NCI-H2171 treated with DMSO at 0.1 percent for 48 hours (cell line): ENCODE results near the gene EZH2.
A peak's percentile ranks its signal among the peaks of the same experiment; 100 is the strongest.

Experiments
- DNase-seq: peaks from one replicate; lab custom pipeline; 2025; lab: John Stamatoyannopoulos, UW

The EZH2 gene

GRCh38 chr7:148898845-148899484, 14.9 kb upstream of the EZH2 start:
- no peak for DNase-seq

GRCh38 chr7:148894591-148894990, 10.5 kb upstream of the EZH2 start:
- DNase-seq: no peak

- DNase-seq: no peak
Measured at GRCh38 chr7:148893071-148893470, 9.0 kb upstream of the EZH2 start.

- no peak for DNase-seq
Measured at GRCh38 chr7:148888300-148888699, 4.2 kb upstream of the EZH2 start.

GRCh38 chr7:148886844-148887243, 2.8 kb upstream of the EZH2 start:
- DNase-seq: no peak

- DNase-seq: peak; percentile 88
Measured at GRCh38 chr7:148884299-148885022, 370 bp upstream of the EZH2 start.

GRCh38 chr7:148883266-148884048, 634 bp downstream of the EZH2 start:
- DNase-seq: no peak

GRCh38 chr7:148882841-148883265, 1.2 kb downstream of the EZH2 start:
- DNase-seq: peak; percentile 30

GRCh38 chr7:148882192-148882591, 1.9 kb downstream of the EZH2 start:
- no peak for DNase-seq

- DNase-seq: no peak
Measured at GRCh38 chr7:148878317-148878716, 5.8 kb downstream of the EZH2 start.

GRCh38 chr7:148877517-148877916, 6.6 kb downstream of the EZH2 start:
- DNase-seq: no peak

GRCh38 chr7:148872188-148872587, 11.9 kb downstream of the EZH2 start:
- DNase-seq: no peak

GRCh38 chr7:148871551-148871950, 12.5 kb downstream of the EZH2 start:
- DNase-seq: no peak

GRCh38 chr7:148871030-148871429, 13.1 kb downstream of the EZH2 start:
- DNase-seq: no peak

- DNase-seq: no peak
Measured at GRCh38 chr7:148868378-148868674, 15.8 kb downstream of the EZH2 start.

GRCh38 chr7:148867596-148868377, 16.3 kb downstream of the EZH2 start:
- DNase-seq: no peak

- no peak for DNase-seq
Measured at GRCh38 chr7:148866362-148866761, 17.7 kb downstream of the EZH2 start.

GRCh38 chr7:148865283-148865682, 18.8 kb downstream of the EZH2 start:
- no peak for DNase-seq

GRCh38 chr7:148863324-148863723, 20.8 kb downstream of the EZH2 start:
- DNase-seq: no peak

- DNase-seq: no peak
Measured at GRCh38 chr7:148862481-148862880, 21.6 kb downstream of the EZH2 start.

GRCh38 chr7:148858489-148858888, 25.6 kb downstream of the EZH2 start:
- no peak for DNase-seq

- no peak for DNase-seq
Measured at GRCh38 chr7:148856891-148857290, 27.2 kb downstream of the EZH2 start.

GRCh38 chr7:148856578-148856881, 27.6 kb downstream of the EZH2 start:
- DNase-seq: no peak
